Adrenal gland (tissue), 12 donors: Measurements from ENCODE around the gene LCN12. TPM values are rescaled to one million over a fixed set of nuclear protein-coding genes. Genes with fewer than 3 reads are reported as not detected.
A peak's percentile ranks its signal among the peaks of the same experiment; 100 is the strongest.

ENCODE experiments used
- DNase-seq, 7 donors: peaks; one replicate each; pipeline ENCODE4 v3.0.0-alpha.2; 2019 to 2020
- H3K27ac ChIP-seq, 5 donors: fragments of 200-600 bp; sonication (generic) in 4 of 5; 1 replicate in 3 of 5; 2 replicates in 2 of 5; pipeline versions ENCODE4 v1.5.1 to v1.8.0; 2016 to 2020; ENCODE audit warnings: mild to moderate bottlenecking in 1 of 5
- H3K27me3 ChIP-seq: fragments of 200-600 bp; 2 replicates; pipeline ENCODE4 v1.8.0; 2021
- H3K36me3 ChIP-seq, 2 donors: fragments of 200-600 bp; replicated peaks in 1 of 2; 1 replicate in 1 of 2; 2 replicates in 1 of 2; pipeline versions ENCODE4 v1.5.1 to v1.8.0; 2018 to 2022
- H3K4me1 ChIP-seq, 2 donors: fragments of 200-600 bp; replicated peaks in 1 of 2; 1 replicate in 1 of 2; 2 replicates in 1 of 2; pipeline versions ENCODE4 v1.5.1 to v1.8.0; 2018 to 2021
- H3K4me3 ChIP-seq, 4 donors: fragments of 200-600 bp; sonication (generic) in 3 of 4; one replicate each; pipeline ENCODE4 v1.5.1; 2016 to 2018
- H3K9me3 ChIP-seq, 3 donors: fragments of 200-600 bp; sonication (generic) in 1 of 3; replicated peaks in 1 of 3; 1 replicate in 2 of 3; 2 replicates in 1 of 3; pipeline versions ENCODE4 v1.5.1 to v1.8.0; 2016 to 2021
- CTCF ChIP-seq, 6 experiments: fragments of 450-650 bp in 4 of 6; fragments of 200-600 bp in 2 of 6; sonication (generic) in 1 of 6; IDR thresholded peaks; 1 replicate in 5 of 6; 2 replicates in 1 of 6; pipeline versions ENCODE4 v1.5.1 to v1.8.0; 2016 to 2021; ENCODE audit warnings: antibody characterized with exemption in 6 of 6, mild to moderate bottlenecking in 2 of 6, moderate library complexity in 1 of 6
- POLR2A ChIP-seq, 2 donors: fragments of 450-650 bp; IDR thresholded peaks; one replicate each; pipeline ENCODE4 v1.6.1; 2017; ENCODE audit warnings: antibody characterized with exemption in 2 of 2, mild to moderate bottlenecking in 2 of 2, moderate library complexity in 1 of 2
- WGBS, 4 donors: extraction: QIAGEN DNeasy Blood & Tissue Kit in 2 of 4; methylation state at CpG; one replicate each; pipeline versions ENCODE4 v1.1.5 to v1.1.7; 2013 to 2017; 5-methylcytosine and 5-hydroxymethylcytosine counted together
- intact Hi-C, 2 donors: fragments of 100-400 bp; cut with DNase I; formaldehyde crosslinking; loops; one replicate each; pipeline versions ENCODE4 v1.14.1 to v1.15.0; 2022 to 2023
- polyA plus RNA-seq, 3 donors: library from polyadenylated mRNA; stranded (reverse); fragments of 200-250 nt in 2 of 3; fragments of 350-450 nt in 1 of 3; fragmentation: Illumina TruSeq in 1 of 3; extraction: RNeasy Lipid Tissue Mini Kit (QIAGEN cat#74804) in 1 of 3; gene quantifications; one replicate each; pipeline ENCODE4 v1.2.3, GENCODE V29; 2013 to 2014
- total RNA-seq, 9 donors: library from RNA; depleted of rRNA in 4 of 9; stranded (reverse); fragments of >200 nt in 4 of 9; fragments of 120-200 nt in 1 of 9; fragmentation: NEBNext Ultra II Directional in 1 of 9; extraction: Animal tissue kit (Norgen Biotek cat#: 25700) in 1 of 9; gene quantifications; one replicate each; pipeline versions ENCODE4 v1.1.0 to v1.2.4, GENCODE V29; 2013 to 2023
- donor health status: healthy with polysubstance abuse.
- donor health status: Bipolar disorder and iron deficiency.
- donor health status: DM: yes; HTN: yes; CAD: no.
- donor health status: DM: no; HTN: no; CAD: no.
- donor health status: DM: no; HTN: no; CAD: no.
- donor health status: DM: yes; HTN: yes; CAD: no.

The LCN12 gene
- total and polyA plus RNA-seq, 12 donors = 0.75 to 31.8 (median 4.4) TPM; not detected in 1

GRCh38 chr9:136994180-136994887 is 42.3 kb downstream of the LCN12 start:
- Histone ChIP-seq H3K4me3 (no peak overlapping the region), H3K4me1 (peaks cover 13 to 22% of the 10 kb centered on the region in 2 donors)
- WGBS, 4 donors = 81 to 92% (median 83%) methylated on average over 30 to 54 of the region's 54 CpGs

GRCh38 chr9:136994888-136995230 is 42.8 kb downstream of the LCN12 start:
- H3K4me1 ChIP-seq = peaks cover 13 to 22% of the 10 kb centered on the region in 2 donors

More at GRCh38 chr9:136994180-136994887, 42.3 kb downstream of the LCN12 start:
- TF ChIP-seq POLR2A (IDR thresholded peaks at IDR 0.05) (no peak), CTCF (IDR thresholded peaks at IDR 0.05) (no peak)
- Histone ChIP-seq H3K27ac (no peak overlapping the region), H3K36me3 (no peaks in the 10 kb centered on the region), H3K9me3 (no peaks in the 10 kb centered on the region), H3K27me3 (no peaks in the 10 kb centered on the region)
- intact Hi-C loops = no loop called here
- DNase-seq = no peak

GRCh38 chr9:136995362-136995761 is 43.3 kb downstream of the LCN12 start:
- WGBS, 4 donors = 25 to 41% (median 39%) methylated on average over 2 to 30 of the region's 30 CpGs; no CpG with 5 or more reads in 1 of the 4 donors
- Histone ChIP-seq H3K27me3 (no peaks in the 10 kb centered on the region), H3K27ac (no peak overlapping the region), H3K4me3 (no peak overlapping the region), H3K9me3 (no peaks in the 10 kb centered on the region), H3K36me3 (no peaks in the 10 kb centered on the region), H3K4me1 (peaks cover 13 to 22% of the 10 kb centered on the region in 2 donors)
- intact Hi-C loops = no loop called here
- TF ChIP-seq CTCF (IDR thresholded peaks at IDR 0.05) (no peak), POLR2A (IDR thresholded peaks at IDR 0.05) (no peak)
- no peak for DNase-seq

More at GRCh38 chr9:136994888-136995230, 42.8 kb downstream of the LCN12 start:
- H3K27me3 ChIP-seq = no peaks in the 10 kb centered on the region
- no peaks in the 10 kb centered on the region for H3K36me3 ChIP-seq
- intact Hi-C loops = no loop called here
- no peak for DNase-seq
- TF ChIP-seq CTCF (IDR thresholded peaks at IDR 0.05) (no peak), POLR2A (IDR thresholded peaks at IDR 0.05) (no peak)
- WGBS, 4 donors = 64 to 80% (median 68%) methylated on average over 5 to 40 of the region's 40 CpGs
- H3K27ac ChIP-seq = no peak overlapping the region
- no peaks in the 10 kb centered on the region for H3K9me3 ChIP-seq
- no peak overlapping the region for H3K4me3 ChIP-seq

- H3K27me3 ChIP-seq = no peaks in the 10 kb centered on the region
- intact Hi-C loops = no loop called here
- H3K4me3 ChIP-seq = no peak overlapping the region
- H3K36me3 ChIP-seq = no peaks in the 10 kb centered on the region
- H3K27ac ChIP-seq = no peak overlapping the region
- peak in 2 of 7 donors; percentile 39 to 40 for DNase-seq
- TF ChIP-seq CTCF (IDR thresholded peaks at IDR 0.05) (no peak), POLR2A (IDR thresholded peaks at IDR 0.05) (no peak)
- no peaks in the 10 kb centered on the region for H3K9me3 ChIP-seq
- peaks cover 13 to 22% of the 10 kb centered on the region in 2 donors for H3K4me1 ChIP-seq
- WGBS, 4 donors = 8 to 25% (median 21%) methylated on average over 3 to 12 of the region's 12 CpGs
These were observed 43.8 kb downstream of the LCN12 start for GRCh38 chr9:136995772-136996311.
